Neural cell (in vitro differentiated cells): ENCODE results near the gene DPEP1. TPM values are rescaled to one million over a fixed set of nuclear protein-coding genes. Genes with fewer than 3 reads are reported as not detected.

ENCODE experiments used
- H2AFZ ChIP-seq: fragments of 200-600, 300-800 bp; sonication (generic), shearing (Covaris generic); 2 replicates; pipeline ENCODE4 v1.6.0; 2014; ENCODE audit warnings: low read depth, mild to moderate bottlenecking, antibody characterized with exemption, low read length, moderate library complexity
- H3F3A ChIP-seq: fragments of 200-600 bp; shearing (Covaris generic); 2 replicates; pipeline ENCODE4 v1.6.1; 2016; ENCODE audit warnings: mild to moderate bottlenecking, moderate library complexity, mixed read lengths, antibody characterized with exemption, low read length; ENCODE audit not compliant: insufficient read depth, poor library complexity, severe bottlenecking
- H3K27ac ChIP-seq: fragments of 200-600, 300-800 bp; sonication (generic), shearing (Covaris generic); 2 replicates; pipeline ENCODE4 v1.5.1; 2014; ENCODE audit warnings: mild to moderate bottlenecking, low read length, moderate library complexity
- H3K27me3 ChIP-seq: fragments of 300-800, 200-600 bp; sonication (generic), shearing (Covaris generic); 2 replicates; pipeline ENCODE4 v1.6.0; 2014; ENCODE audit warnings: mild to moderate bottlenecking, low read depth, low read length, moderate library complexity; ENCODE audit not compliant: insufficient read depth
- H3K36me3 ChIP-seq: fragments of 300-800, 200-600 bp; sonication (generic), shearing (Covaris generic); 2 replicates; pipeline ENCODE4 v1.5.1; 2014; ENCODE audit warnings: mild to moderate bottlenecking, antibody characterized with exemption, low read length, moderate library complexity; ENCODE audit not compliant: insufficient read depth
- H3K4me2 ChIP-seq: fragments of 300-800, 200-600 bp; sonication (generic), shearing (Covaris generic); 2 replicates; pipeline ENCODE4 v1.6.0; 2014; ENCODE audit warnings: mild to moderate bottlenecking, low read length
- H3K4me3 ChIP-seq: fragments of 300-800, 200-600 bp; sonication (generic), shearing (Covaris generic); 2 replicates; pipeline ENCODE4 v1.5.1; 2014; ENCODE audit warnings: mild to moderate bottlenecking, low read length, moderate library complexity
- H3K79me2 ChIP-seq: fragments of 200-600 bp; shearing (Covaris generic); replicated peaks from 2 replicates; pipeline ENCODE4 v1.6.0; 2014; ENCODE audit warnings: mild to moderate bottlenecking, low read length, moderate library complexity; ENCODE audit not compliant: insufficient read depth
- H3K9ac ChIP-seq: fragments of 300-800, 200-600 bp; sonication (generic), shearing (Covaris generic); 2 replicates; pipeline ENCODE4 v1.6.1; 2016; ENCODE audit warnings: mild to moderate bottlenecking, low read length, mixed read lengths
- H3K9me2 ChIP-seq: fragments of 200-600 bp; shearing (Covaris generic); 2 replicates; pipeline ENCODE4 v1.6.1; 2016; ENCODE audit warnings: mild to moderate bottlenecking, low read length, mixed read lengths; ENCODE audit not compliant: insufficient read depth
- H3K9me3 ChIP-seq: fragments of 200-600, 300-800 bp; sonication (generic), shearing (Covaris generic); 2 replicates; pipeline ENCODE4 v1.6.1; 2016; ENCODE audit warnings: mild to moderate bottlenecking, mixed run types, low read length, moderate library complexity, mixed read lengths
- H4K20me1 ChIP-seq: fragments of 200-600 bp; shearing (Covaris generic); 2 replicates; pipeline ENCODE4 v1.6.1; 2016; ENCODE audit warnings: mild to moderate bottlenecking, mixed run types; ENCODE audit not compliant: insufficient read depth
- CTCF ChIP-seq: fragments of 450-650 bp; IDR thresholded peaks from 2 replicates; pipeline ENCODE4 v1.5.1; 2014; ENCODE audit warnings: antibody characterized with exemption, mild to moderate bottlenecking, moderate library complexity; ENCODE audit not compliant: poor library complexity, severe bottlenecking
- EP300 ChIP-seq: fragments of 450-650 bp; conservative IDR thresholded peaks from 2 replicates; pipeline ENCODE4 v1.6.1; 2014; ENCODE audit warnings: antibody characterized with exemption, mild to moderate bottlenecking, moderate library complexity; ENCODE audit not compliant: poor library complexity, severe bottlenecking
- EZH2 ChIP-seq: fragments of 200-600, 300-800 bp; shearing (Covaris generic), sonication (generic); IDR thresholded peaks from 2 replicates; pipeline ENCODE4 v1.6.1; 2014; ENCODE audit warnings: antibody characterized with exemption, low read length, borderline replicate concordance, mild to moderate bottlenecking; ENCODE audit not compliant: insufficient read depth, poor library complexity, severe bottlenecking
- MXI1 ChIP-seq: fragments of 450-650 bp; conservative IDR thresholded peaks from 2 replicates; pipeline ENCODE4 v1.6.1; 2014; ENCODE audit warnings: antibody characterized with exemption, mild to moderate bottlenecking; ENCODE audit not compliant: poor library complexity, severe bottlenecking
- POLR2AphosphoS5 ChIP-seq: IDR thresholded peaks from 2 replicates; pipeline ENCODE4 v1.6.1; 2012
- RAD21 ChIP-seq: fragments of 450-650 bp; conservative IDR thresholded peaks from 2 replicates; pipeline ENCODE4 v1.6.1; 2014; ENCODE audit warnings: antibody characterized with exemption, mild to moderate bottlenecking, moderate library complexity
- REST ChIP-seq: IDR thresholded peaks from 2 replicates; pipeline ENCODE4 v1.6.1; 2012; ENCODE audit warnings: borderline replicate concordance
- SMC3 ChIP-seq: fragments of 450-650 bp; conservative IDR thresholded peaks from 2 replicates; pipeline ENCODE4 v1.6.1; 2014; ENCODE audit warnings: antibody characterized with exemption, mild to moderate bottlenecking, moderate library complexity; ENCODE audit not compliant: poor library complexity
- TAF1 ChIP-seq: IDR thresholded peaks from 2 replicates; pipeline ENCODE4 v1.6.1; 2012; ENCODE audit warnings: low read depth
- polyA plus RNA-seq: library from polyadenylated mRNA; depleted of rRNA; stranded (reverse); fragments of >200 nt; gene quantifications from 2 replicates; pipeline ENCODE4 v1.2.3, GENCODE V29; 2014

The DPEP1 gene
- polyA plus RNA-seq, 1 donor from 2014 or later, result 0.33 TPM

DNA sequence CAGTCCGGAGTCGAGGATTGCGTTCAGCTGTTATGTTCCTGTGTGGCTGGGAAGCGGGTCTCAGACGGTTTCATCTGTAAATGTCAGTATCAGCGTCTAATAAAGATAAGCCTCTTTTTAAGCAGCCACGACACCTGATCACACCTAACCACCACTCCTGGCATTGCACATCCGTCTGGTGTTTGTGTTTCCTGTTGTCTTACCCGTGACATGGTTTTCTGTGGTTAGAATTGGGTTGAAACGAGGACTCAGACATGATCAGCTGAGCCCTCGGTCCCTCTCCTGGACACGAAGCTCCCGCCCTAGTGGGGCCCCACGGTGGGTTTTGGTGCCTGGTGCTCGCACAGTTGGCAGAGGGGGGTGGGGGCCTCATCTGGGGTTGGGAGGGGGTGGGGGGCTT lies 19.6 kb upstream of the DPEP1 start:
- no peaks in the 10 kb centered on the region for H4K20me1 ChIP-seq
- H3K4me2 ChIP-seq, result no peak overlapping the region
- no peaks in the 10 kb centered on the region for H3K27me3 ChIP-seq
- no peaks in the 10 kb centered on the region for H3K9me3 ChIP-seq
- H3K79me2 ChIP-seq, result no peaks in the 10 kb centered on the region
- H3K9ac ChIP-seq, result no peak overlapping the region
- H3K9me2 ChIP-seq, result no peaks in the 10 kb centered on the region
- H3K4me3 ChIP-seq, result no peak overlapping the region
- no peak for TF ChIP-seq REST
- no peak for TF ChIP-seq RAD21
- no peak for TF ChIP-seq EZH2
- TF ChIP-seq CTCF, result no peak
- no peak for TF ChIP-seq TAF1
- no peak for TF ChIP-seq EP300
- H2AFZ ChIP-seq, result no peak overlapping the region
- H3K36me3 ChIP-seq, result no peaks in the 10 kb centered on the region
- no peak overlapping the region for H3K27ac ChIP-seq
- no peaks in the 10 kb centered on the region for H3F3A ChIP-seq

DNA sequence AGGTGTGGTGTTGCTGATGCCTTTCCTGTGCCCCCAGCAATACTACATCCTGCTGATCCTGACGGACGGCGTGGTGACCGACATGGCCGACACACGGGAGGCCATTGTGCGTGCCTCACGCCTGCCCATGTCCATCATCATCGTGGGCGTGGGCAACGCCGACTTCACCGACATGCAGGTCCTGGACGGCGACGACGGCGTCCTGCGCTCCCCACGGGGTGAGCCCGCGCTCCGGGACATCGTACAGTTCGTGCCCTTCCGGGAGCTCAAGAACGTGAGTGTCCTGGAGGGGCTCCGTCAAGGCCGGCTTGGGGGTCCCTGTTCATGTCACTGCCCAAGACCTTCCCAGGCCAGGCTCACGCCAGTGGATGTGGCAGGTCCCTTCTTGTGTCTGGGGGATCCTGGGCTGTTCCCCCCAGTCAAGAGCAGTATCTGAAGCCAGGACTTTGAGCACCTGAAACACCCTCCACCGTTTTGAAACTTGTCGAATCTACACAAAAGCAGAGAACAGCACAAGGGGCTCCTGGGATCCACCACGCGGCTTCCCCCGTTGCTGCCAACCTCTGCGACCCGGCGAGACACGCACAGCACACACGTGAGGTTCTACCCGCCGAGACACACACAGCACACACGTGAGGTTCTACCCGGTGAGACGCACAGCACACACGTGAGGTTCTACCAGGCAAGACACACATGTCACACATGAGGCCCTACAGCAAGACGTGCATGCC lies 17.9 kb upstream of the DPEP1 start:
- Histone ChIP-seq H3K79me2 (no peaks in the 10 kb centered on the region), H3K9ac (no peak overlapping the region), H3K27me3 (no peaks in the 10 kb centered on the region), H3K4me3 (no peak overlapping the region), H3K9me3 (no peaks in the 10 kb centered on the region), H2AFZ (no peak overlapping the region), H3K27ac (no peak overlapping the region), H3K9me2 (no peaks in the 10 kb centered on the region), H3K36me3 (no peaks in the 10 kb centered on the region), H3F3A (no peaks in the 10 kb centered on the region), H4K20me1 (no peaks in the 10 kb centered on the region), H3K4me2 (no peak overlapping the region)
- no peak for TF ChIP-seq EP300
- TF ChIP-seq RAD21, result no peak
- no peak for TF ChIP-seq REST
- no peak for TF ChIP-seq POLR2AphosphoS5
- no peak for TF ChIP-seq CTCF
- TF ChIP-seq TAF1, result no peak
- no peak for TF ChIP-seq EZH2
- no peak for TF ChIP-seq SMC3
- TF ChIP-seq MXI1, result no peak
